Omental fat pad (tissue), 4 donors: ENCODE data around the gene LIPG. TPM values are rescaled to one million over a fixed set of nuclear protein-coding genes. Genes with fewer than 3 reads are reported as not detected.
A peak's percentile ranks its signal among the peaks of the same experiment; 100 is the strongest.
"Not testable (repeated sequence)": the region's sequence is repeated elsewhere in the genome, so short reads cannot be mapped to it uniquely, and the experiment has no call there.

Experiments
- ATAC-seq: fragments of 150-250 bp; one replicate; pipeline ENCODE4 v1.9.1; 2016; ENCODE audit warnings: mild to moderate bottlenecking, moderate library complexity; ENCODE audit not compliant: low FRiP score
- DNase-seq: peaks from one replicate; pipeline ENCODE4 v3.0.0-alpha.2; 2019; ENCODE audit warnings: low spot score
- total RNA-seq, 4 donors: library from RNA; depleted of rRNA; stranded (reverse); fragments of >200 nt; gene quantifications; one replicate each; pipeline ENCODE4 v1.1.0, GENCODE V29; 2016
- TF ChIP-seq, protein P1 (sequence below), 3 donors: fragments of 450-650 bp; IDR thresholded peaks; one replicate each; pipeline ENCODE4 v1.5.1; 2016 to 2017; ENCODE audit warnings: antibody characterized with exemption in 3 of 3, mild to moderate bottlenecking in 3 of 3, moderate library complexity in 2 of 3

LIPG gene
- 10 to 100 TPM in 1 of 4 donors, 1 to 10 TPM in 2, under 1 TPM in 1; 0.94 to 53.2 (median 1.2) TPM for total RNA-seq

DNA sequence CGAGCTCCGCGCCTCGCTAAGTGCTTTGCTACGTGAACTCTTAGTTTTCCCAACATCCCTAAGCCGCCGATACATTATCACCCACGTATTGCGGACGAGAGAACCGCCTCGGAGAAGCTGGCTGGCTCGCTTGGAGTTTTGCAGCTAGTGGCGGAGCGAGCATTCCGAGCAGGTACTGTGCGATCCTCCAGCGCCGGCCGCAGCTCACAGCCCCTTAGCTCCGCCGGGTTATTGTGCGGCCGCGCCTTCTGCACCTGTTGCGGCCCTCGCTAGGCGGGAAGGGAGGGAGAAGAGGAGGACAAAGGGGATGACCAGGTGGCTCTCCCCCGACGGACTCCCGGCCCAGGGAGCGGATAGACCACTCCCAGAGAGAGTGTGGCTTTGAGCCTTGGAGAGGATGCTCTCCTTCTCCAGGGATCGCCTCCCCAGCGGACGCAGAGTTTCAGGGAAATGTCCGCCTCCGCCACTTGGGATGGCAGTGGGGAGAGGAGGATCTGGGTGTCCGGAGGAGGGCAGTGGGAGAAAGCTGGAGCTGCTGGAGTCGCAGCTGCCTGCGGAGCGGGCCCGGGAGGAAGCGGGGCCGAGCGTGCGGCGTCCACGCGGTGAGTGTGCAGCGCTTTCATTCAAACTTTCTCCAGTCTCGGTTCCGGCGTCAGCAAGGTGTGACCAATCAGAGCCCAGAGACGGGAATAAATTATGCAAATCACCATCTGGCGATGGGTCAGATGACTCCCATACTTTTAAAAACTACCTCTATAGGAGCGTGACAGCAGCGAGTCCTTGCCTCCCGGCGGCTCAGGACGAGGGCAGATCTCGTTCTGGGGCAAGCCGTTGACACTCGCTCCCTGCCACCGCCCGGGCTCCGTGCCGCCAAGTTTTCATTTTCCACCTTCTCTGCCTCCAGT lies at the start of gene LIPG:
LIPG (plus strand) TSS at position 769 of the 905 bp plus-strand sequence. CDS start 252 bp downstream, outside the sequence.
- TF ChIP-seq, protein P1, sequence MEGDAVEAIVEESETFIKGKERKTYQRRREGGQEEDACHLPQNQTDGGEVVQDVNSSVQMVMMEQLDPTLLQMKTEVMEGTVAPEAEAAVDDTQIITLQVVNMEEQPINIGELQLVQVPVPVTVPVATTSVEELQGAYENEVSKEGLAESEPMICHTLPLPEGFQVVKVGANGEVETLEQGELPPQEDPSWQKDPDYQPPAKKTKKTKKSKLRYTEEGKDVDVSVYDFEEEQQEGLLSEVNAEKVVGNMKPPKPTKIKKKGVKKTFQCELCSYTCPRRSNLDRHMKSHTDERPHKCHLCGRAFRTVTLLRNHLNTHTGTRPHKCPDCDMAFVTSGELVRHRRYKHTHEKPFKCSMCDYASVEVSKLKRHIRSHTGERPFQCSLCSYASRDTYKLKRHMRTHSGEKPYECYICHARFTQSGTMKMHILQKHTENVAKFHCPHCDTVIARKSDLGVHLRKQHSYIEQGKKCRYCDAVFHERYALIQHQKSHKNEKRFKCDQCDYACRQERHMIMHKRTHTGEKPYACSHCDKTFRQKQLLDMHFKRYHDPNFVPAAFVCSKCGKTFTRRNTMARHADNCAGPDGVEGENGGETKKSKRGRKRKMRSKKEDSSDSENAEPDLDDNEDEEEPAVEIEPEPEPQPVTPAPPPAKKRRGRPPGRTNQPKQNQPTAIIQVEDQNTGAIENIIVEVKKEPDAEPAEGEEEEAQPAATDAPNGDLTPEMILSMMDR (IDR thresholded peaks at IDR 0.05), result no peak
- peak; percentile 72 for ATAC-seq
- no peak for DNase-seq

DNA sequence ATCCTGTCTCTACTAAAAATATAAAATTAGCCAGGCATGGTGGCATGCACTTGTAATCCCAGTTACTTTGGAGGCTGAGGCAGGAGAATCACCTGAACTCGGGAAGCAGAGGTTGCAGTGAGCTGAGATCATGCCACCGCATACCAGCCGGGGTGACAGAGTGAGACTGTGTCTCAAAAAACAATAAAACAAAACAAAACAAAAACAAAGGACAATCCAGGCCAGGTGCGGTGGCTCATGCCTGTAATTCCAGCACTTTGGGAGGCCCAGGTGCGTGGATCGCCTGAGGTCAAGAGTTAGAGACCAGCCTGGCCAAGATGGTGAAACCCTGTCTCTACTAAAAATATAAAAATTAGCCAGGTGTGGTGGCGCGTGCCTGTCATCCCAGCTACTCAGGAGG lies 49.0 kb upstream of the LIPG start:
- not testable (repeated sequence) for DNase-seq

DNA sequence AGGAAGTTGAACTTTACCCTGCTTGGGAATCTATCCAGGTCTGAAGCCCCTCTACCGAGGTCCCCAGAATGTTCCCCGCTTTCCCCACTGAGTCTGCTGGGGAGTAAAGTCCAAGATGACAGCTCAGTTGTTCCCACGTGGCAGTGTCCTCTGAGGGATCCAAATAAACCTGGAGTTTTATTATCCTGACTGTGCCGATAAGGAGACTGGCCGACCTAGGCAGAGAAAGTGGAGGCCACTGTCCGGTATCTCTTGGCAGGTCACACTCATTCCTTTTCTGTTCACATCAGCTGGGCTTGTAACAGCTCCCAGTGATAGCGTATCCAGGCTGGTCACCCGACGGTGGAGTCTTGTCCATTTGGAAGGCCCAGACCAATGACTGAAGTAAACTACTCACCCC lies 47.3 kb upstream of the LIPG start:
- DNase-seq, result no peak
- ATAC-seq, result no peak
- TF ChIP-seq, protein P1 (IDR thresholded peaks at IDR 0.05), result no peak

More for the DNA sequence above, 49.0 kb upstream of the LIPG start:
- not testable (repeated sequence) for ATAC-seq

DNA sequence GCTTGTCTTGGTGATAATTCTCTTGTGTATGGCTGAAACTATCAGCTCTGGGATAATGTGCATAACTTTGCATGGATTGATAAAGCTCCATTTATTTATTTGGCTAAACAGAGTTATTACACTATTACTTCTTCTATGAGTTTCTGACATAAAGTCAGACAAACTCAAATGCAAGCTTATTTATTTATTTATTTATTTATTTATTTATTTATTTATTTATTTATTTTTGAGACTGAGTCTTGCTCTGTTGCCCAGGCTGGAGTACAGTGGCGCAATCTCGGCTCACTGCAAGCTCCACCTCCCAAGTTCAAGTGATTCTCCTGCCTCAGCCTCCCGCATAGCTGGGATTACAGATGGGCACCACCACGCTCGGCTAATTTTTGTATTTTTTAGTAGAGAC lies 46.9 kb upstream of the LIPG start:
- not testable (repeated sequence) for DNase-seq, ATAC-seq

DNA sequence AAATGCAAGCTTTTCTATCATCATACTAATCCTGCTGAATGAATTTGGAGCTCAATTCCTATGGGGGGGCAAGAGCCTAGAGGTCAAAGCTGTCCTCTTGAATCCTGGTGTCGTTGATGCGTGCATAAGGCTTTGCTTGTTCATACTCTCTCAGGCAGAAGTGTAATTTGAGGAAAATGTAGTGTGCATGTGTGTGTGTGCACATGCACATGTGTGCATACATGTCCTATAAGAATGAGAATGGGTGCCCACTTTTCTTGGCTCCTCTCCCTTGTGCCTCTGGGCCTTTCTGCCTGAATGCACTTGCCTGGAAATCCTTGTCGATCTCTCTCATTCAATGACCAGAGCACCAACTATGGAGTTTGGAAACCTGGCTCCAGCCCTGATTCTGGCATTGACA lies 46.3 kb upstream of the LIPG start:
- TF ChIP-seq, protein P1 (IDR thresholded peaks at IDR 0.05), result no peak
- DNase-seq (no peak), ATAC-seq (no peak)

DNA sequence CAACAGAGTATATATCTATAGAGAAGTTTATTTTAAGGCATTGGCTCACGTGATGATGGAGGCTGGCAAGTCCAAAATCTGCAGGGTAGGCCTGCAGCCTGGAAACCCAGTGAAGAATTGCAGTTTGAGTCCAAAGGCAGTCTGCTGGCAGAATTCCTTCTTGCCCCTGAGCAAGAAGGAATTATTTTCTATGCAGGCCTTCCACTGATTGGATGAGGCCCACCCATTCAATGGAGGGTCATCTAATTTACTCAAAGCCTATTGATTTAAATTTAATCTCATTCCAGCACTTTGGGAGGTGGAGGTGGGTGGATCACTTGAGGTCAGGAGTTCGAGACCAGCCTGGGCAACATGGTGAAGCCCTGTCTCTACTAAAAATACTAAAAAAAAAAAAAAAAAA lies 44.4 kb upstream of the LIPG start:
- TF ChIP-seq, protein P1 (IDR thresholded peaks at IDR 0.05), result no peak
- ATAC-seq (no peak), DNase-seq (no peak)

DNA sequence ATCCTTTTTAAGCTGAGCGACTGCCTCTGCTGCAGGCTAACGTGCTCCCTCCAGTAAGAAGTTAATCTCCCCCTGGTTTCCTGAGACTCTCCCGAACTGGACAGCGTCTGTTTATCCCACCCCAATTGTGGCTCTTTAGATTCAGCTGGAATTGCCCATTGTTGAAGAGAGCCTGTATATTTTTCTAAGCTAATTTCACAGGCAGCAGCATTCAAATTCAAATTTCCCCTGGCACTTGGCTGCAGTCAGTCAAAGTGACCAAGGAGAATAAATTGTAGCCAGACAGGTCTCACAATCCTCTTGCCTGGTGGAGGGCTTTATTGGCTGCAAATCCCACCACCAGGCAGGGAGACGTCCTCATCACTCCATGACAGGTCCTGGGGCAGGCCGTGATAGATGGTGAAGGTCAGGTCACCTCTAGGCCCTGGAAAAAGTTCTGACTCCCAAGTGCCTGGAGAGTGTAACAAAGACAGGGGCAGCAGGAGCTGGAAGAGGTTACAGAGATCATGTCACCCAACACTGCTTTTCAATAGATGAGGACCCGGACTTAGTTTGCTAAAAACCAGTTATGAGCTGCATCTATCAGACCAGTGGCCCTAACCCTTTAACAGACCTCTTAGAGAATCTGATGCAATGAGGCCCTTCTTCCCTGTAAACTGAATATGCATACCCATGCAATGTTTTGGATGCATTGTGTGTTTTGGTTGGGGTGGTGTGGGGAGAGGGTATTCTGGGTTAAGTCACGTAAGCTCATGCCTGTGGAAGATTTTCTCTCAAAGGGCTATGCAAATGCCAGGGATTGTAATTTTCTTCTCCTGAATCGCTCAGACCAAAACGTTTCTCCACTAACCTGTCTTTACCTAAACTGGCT lies 42.5 kb upstream of the LIPG start:
- no peak for ATAC-seq
- TF ChIP-seq, protein P1 (IDR thresholded peaks at IDR 0.05), result no peak
- no peak for DNase-seq
